ENCODE results near the gene GALNT13.

DNA sequence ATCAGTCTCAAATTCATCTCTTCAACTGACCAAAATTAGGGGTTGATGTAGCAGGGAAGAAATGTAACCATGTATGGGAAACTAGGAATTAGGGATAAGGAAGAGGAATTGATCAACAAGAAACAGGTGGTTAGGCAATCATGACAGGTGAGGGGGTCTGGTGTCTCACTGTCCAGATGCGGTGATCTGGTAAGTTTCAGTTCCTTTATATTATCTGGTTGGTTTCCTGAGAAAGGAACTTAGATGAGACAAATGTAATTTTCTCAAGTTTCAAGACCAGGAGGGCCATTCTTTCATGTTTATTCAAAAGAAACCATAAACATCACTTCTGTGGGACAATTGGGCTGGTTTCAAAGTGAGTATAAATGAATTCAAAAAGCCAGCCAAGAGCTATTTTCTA lies 520.5 kb downstream of the GALNT13 start:
- TF ChIP-seq, protein P1, sequence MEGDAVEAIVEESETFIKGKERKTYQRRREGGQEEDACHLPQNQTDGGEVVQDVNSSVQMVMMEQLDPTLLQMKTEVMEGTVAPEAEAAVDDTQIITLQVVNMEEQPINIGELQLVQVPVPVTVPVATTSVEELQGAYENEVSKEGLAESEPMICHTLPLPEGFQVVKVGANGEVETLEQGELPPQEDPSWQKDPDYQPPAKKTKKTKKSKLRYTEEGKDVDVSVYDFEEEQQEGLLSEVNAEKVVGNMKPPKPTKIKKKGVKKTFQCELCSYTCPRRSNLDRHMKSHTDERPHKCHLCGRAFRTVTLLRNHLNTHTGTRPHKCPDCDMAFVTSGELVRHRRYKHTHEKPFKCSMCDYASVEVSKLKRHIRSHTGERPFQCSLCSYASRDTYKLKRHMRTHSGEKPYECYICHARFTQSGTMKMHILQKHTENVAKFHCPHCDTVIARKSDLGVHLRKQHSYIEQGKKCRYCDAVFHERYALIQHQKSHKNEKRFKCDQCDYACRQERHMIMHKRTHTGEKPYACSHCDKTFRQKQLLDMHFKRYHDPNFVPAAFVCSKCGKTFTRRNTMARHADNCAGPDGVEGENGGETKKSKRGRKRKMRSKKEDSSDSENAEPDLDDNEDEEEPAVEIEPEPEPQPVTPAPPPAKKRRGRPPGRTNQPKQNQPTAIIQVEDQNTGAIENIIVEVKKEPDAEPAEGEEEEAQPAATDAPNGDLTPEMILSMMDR (IDR thresholded peaks at IDR 0.05): no peak
- no peak for TF ChIP-seq POLR2A (IDR thresholded peaks at IDR 0.05)

Measured in adrenal gland (tissue), 5 donors.